OCI-LY1 (cell line): ENCODE data around the gene MCUB.

Experiments used
- H2AFZ ChIP-seq: fragments of 200-600 bp; sonication (generic), shearing (Covaris generic); 2 replicates; pipeline ENCODE4 v1.6.0; 2014; ENCODE audit warnings: antibody characterized with exemption, mild to moderate bottlenecking, low read length
- H3F3A ChIP-seq: fragments of 200-600 bp; sonication (generic), shearing (Covaris generic); 2 replicates; pipeline ENCODE4 v1.6.0; 2014; ENCODE audit warnings: mild to moderate bottlenecking, antibody characterized with exemption, low read length, moderate library complexity; ENCODE audit not compliant: insufficient read depth
- H3K27ac ChIP-seq: fragments of 200-600 bp; sonication (generic); 2 replicates; pipeline ENCODE4 v1.5.1; 2014; ENCODE audit warnings: low read length, mixed run types, mild to moderate bottlenecking, low read depth; ENCODE audit not compliant: poor library complexity, severe bottlenecking
- H3K27me3 ChIP-seq: fragments of 200-600 bp; sonication (generic); 2 replicates; pipeline ENCODE4 v1.6.0; 2014; ENCODE audit warnings: antibody characterized with exemption, mild to moderate bottlenecking, low read length, moderate library complexity; ENCODE audit not compliant: insufficient read depth
- H3K36me3 ChIP-seq: fragments of 200-600 bp; sonication (generic); 2 replicates; pipeline ENCODE4 v1.6.1; 2014; ENCODE audit warnings: mild to moderate bottlenecking, antibody characterized with exemption, low read length, moderate library complexity, mixed read lengths; ENCODE audit not compliant: insufficient read depth
- H3K4me1 ChIP-seq: fragments of 200-600 bp; sonication (generic); 2 replicates; pipeline ENCODE4 v1.5.1; 2014; ENCODE audit warnings: mild to moderate bottlenecking, low read length, moderate library complexity; ENCODE audit not compliant: insufficient read depth, severe bottlenecking
- H3K4me2 ChIP-seq: fragments of 200-600 bp; sonication (generic), shearing (Covaris generic); 2 replicates; pipeline ENCODE4 v1.6.1; 2014; ENCODE audit warnings: low read length
- H3K4me3 ChIP-seq: fragments of 200-600 bp; sonication (generic); 2 replicates; pipeline ENCODE4 v1.5.1; 2014; ENCODE audit warnings: low read length, low read depth, mild to moderate bottlenecking, mixed read lengths; ENCODE audit not compliant: poor library complexity, severe bottlenecking
- H3K79me2 ChIP-seq: fragments of 200-600 bp; shearing (Covaris generic); 2 replicates; pipeline ENCODE4 v1.6.1; 2016; ENCODE audit warnings: mixed run types, low read length, mixed read lengths; ENCODE audit not compliant: insufficient read depth
- H3K9ac ChIP-seq: fragments of 200-600 bp; sonication (generic), shearing (Covaris generic); 2 replicates; pipeline ENCODE4 v1.6.1; 2014; ENCODE audit warnings: mild to moderate bottlenecking, low read length, mixed read lengths
- H3K9me2 ChIP-seq: fragments of 200-600 bp; sonication (generic), shearing (Covaris generic); 2 replicates; pipeline ENCODE4 v1.6.1; 2014; ENCODE audit warnings: low read depth, mild to moderate bottlenecking, low read length, mixed read lengths
- H3K9me3 ChIP-seq: fragments of 200-600 bp; shearing (Covaris generic); 2 replicates; pipeline ENCODE4 v1.6.1; 2014; ENCODE audit warnings: low read length, mixed read lengths
- H4K20me1 ChIP-seq: fragments of 200-600 bp; sonication (generic), shearing (Covaris generic); 2 replicates; pipeline ENCODE4 v1.6.0; 2016; ENCODE audit warnings: mild to moderate bottlenecking, low read length; ENCODE audit not compliant: insufficient read depth
- CTCF ChIP-seq: fragments of 200-600 bp; sonication (generic), shearing (Covaris generic); IDR thresholded peaks from 2 replicates; pipeline ENCODE4 v1.5.1; 2017; ENCODE audit warnings: mild to moderate bottlenecking, antibody characterized with exemption, low read length, moderate library complexity, mixed read lengths
- EZH2 ChIP-seq: fragments of 200-600 bp; sonication (generic), shearing (Covaris generic); IDR thresholded peaks from 2 replicates; pipeline ENCODE4 v1.8.0; 2017; ENCODE audit warnings: borderline replicate concordance, mixed run types, mild to moderate bottlenecking, antibody characterized with exemption, low read length, moderate library complexity, mixed read lengths

Gene MCUB

GRCh38 chr4:109615742-109616141 is 55.7 kb downstream of the MCUB start:
- no peak overlapping the region for H3K4me3 ChIP-seq
- H3K9me2 ChIP-seq = no peaks in the 10 kb centered on the region
- H3F3A ChIP-seq = no peaks in the 10 kb centered on the region
- no peaks in the 10 kb centered on the region for H3K27me3 ChIP-seq
- H4K20me1 ChIP-seq = no peaks in the 10 kb centered on the region
- TF ChIP-seq CTCF = no peak
- no peak for TF ChIP-seq EZH2
- H3K4me1 ChIP-seq = peaks cover 12% of the 10 kb centered on the region
- H3K9me3 ChIP-seq = no peaks in the 10 kb centered on the region
- peaks cover 6% of the 10 kb centered on the region for H3K36me3 ChIP-seq
- peaks cover 29% of the 10 kb centered on the region; the same call in 1 of the 2 replicates for H3K79me2 ChIP-seq
- H2AFZ ChIP-seq = no peak overlapping the region
- H3K4me2 ChIP-seq = no peak overlapping the region
- no peak overlapping the region for H3K27ac ChIP-seq
- no peak overlapping the region for H3K9ac ChIP-seq

GRCh38 chr4:109616243-109616642 is 56.2 kb downstream of the MCUB start:
- no peak overlapping the region for H3K4me3 ChIP-seq
- H3K9me3 ChIP-seq = no peaks in the 10 kb centered on the region
- TF ChIP-seq CTCF (no peak), EZH2 (no peak)
- H3K4me2 ChIP-seq = no peak overlapping the region
- no peaks in the 10 kb centered on the region for H4K20me1 ChIP-seq
- H3K9ac ChIP-seq = no peak overlapping the region
- no peak overlapping the region for H2AFZ ChIP-seq
- H3K27ac ChIP-seq = no peak overlapping the region
- H3K9me2 ChIP-seq = no peaks in the 10 kb centered on the region
- peaks cover 6% of the 10 kb centered on the region for H3K36me3 ChIP-seq
- H3K27me3 ChIP-seq = no peaks in the 10 kb centered on the region
- no peaks in the 10 kb centered on the region for H3F3A ChIP-seq
- peaks cover 12% of the 10 kb centered on the region for H3K4me1 ChIP-seq
- H3K79me2 ChIP-seq = peaks cover 24% of the 10 kb centered on the region; the same call in 1 of the 2 replicates

- H3K9ac ChIP-seq = no peak overlapping the region
- H3K9me2 ChIP-seq = no peaks in the 10 kb centered on the region
- no peaks in the 10 kb centered on the region for H4K20me1 ChIP-seq
- H3K4me2 ChIP-seq = no peak overlapping the region
- no peaks in the 10 kb centered on the region for H3F3A ChIP-seq
- 0 out of 2 replicates have a peak, but pooled peaks cover 7% of the 10 kb centered on the region for H3K36me3 ChIP-seq
- no peaks in the 10 kb centered on the region for H3K9me3 ChIP-seq
- H3K4me3 ChIP-seq = no peak overlapping the region
- H3K27me3 ChIP-seq = no peaks in the 10 kb centered on the region
- TF ChIP-seq CTCF = no peak
- no peak for TF ChIP-seq EZH2
- 0 out of 2 replicates have a peak, but pooled peaks cover 10% of the 10 kb centered on the region for H3K79me2 ChIP-seq
- no peak overlapping the region for H2AFZ ChIP-seq
- H3K4me1 ChIP-seq = no peaks in the 10 kb centered on the region
- H3K27ac ChIP-seq = no peak overlapping the region
Measured at GRCh38 chr4:109622626-109623025, 62.6 kb downstream of the MCUB start.
